ENCODE results near the gene TELO2.

The TELO2 gene

DNA sequence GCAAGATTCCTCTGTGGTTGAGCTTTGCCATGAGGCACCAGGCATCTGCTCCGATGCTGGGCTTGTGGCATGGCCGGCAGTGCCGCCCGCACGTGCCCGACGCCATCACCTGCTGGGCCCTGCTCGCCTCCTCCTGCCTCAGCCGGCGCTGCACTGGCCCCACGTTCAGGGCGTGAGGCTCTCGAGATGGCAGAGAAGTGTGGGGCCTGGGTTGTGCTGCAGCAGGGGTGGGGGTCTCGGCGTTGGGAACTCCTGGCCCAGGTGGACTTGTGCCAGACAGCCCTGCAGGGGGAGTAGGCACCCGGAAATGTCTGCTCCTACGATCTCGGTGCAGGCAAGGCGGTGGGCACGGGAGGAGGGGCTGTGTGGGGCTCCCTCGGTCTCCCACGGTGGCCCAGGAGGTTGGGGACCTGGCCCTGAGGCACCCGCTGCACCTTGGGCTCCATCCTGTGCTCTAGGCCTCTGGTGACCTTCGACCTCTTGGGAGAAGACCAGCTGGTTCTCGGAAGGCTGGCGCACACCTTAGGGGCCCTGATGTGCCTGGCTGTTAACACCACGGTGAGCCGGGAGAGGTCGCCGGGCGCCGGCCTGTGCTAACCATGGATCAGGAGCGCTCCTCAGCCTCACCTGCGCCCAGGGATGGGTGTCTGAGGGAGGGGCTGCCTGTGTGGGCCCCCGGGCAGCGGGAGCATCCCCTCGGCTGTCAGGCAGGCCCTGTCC, 13.5 kb downstream of the TELO2 start:
- Mint-ChIP-seq H3K27ac (no peak overlapping the region), H3K4me3 (no peak overlapping the region), H3K9me3 (no peaks in the 10 kb centered on the region)

DNA sequence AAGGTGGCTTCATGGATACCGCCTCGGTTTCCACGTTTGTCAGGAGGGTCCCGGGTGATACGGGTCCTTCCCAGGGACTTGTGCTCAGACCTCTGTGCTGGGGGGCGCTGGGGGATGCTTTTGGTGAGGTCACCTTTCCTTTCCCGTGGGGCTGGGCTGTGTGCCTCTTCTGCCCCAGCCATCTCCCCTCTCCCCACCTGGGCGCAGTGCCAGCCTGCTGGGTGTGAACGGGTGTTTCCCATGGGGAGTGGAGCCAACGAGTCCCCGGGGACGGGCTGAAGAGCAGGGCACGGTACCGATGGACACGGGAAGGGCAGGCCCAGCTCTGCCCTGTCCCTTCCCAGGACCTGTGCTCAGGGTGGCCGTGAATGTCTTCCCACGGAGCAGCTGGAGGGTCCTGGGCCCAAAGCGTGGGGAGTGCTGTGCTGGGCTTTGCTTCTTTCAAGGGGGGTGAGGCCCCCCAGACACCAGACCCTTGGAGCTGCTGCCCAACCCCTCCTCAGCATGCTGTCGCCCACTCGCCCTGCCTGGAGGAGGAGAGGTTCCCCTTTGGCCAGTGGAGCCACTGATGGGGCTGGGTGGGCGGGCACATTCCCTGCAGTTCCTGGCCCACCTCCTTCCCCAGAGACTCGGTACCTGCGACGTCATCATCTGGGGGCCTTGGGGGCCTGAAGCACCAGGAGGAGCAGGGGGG, 15.5 kb downstream of the TELO2 start:
- Mint-ChIP-seq H3K27ac (no peak overlapping the region), H3K27me3 (ENCODE audit: low read depth) (no peaks in the 10 kb centered on the region), H3K36me3 (ENCODE audit: low read depth) (peaks cover 10% of the 10 kb centered on the region), H3K9me3 (no peaks in the 10 kb centered on the region), H3K4me3 (no peak overlapping the region), H3K4me1 (ENCODE audit: low read depth) (no peaks in the 10 kb centered on the region)

More for the DNA sequence above, 13.5 kb downstream of the TELO2 start:
- H3K27me3 Mint-ChIP-seq (ENCODE audit: low read depth) = no peaks in the 10 kb centered on the region
- peaks cover 9% of the 10 kb centered on the region for H3K36me3 Mint-ChIP-seq (ENCODE audit: low read depth)
- H3K4me1 Mint-ChIP-seq (ENCODE audit: low read depth) = no peaks in the 10 kb centered on the region

DNA sequence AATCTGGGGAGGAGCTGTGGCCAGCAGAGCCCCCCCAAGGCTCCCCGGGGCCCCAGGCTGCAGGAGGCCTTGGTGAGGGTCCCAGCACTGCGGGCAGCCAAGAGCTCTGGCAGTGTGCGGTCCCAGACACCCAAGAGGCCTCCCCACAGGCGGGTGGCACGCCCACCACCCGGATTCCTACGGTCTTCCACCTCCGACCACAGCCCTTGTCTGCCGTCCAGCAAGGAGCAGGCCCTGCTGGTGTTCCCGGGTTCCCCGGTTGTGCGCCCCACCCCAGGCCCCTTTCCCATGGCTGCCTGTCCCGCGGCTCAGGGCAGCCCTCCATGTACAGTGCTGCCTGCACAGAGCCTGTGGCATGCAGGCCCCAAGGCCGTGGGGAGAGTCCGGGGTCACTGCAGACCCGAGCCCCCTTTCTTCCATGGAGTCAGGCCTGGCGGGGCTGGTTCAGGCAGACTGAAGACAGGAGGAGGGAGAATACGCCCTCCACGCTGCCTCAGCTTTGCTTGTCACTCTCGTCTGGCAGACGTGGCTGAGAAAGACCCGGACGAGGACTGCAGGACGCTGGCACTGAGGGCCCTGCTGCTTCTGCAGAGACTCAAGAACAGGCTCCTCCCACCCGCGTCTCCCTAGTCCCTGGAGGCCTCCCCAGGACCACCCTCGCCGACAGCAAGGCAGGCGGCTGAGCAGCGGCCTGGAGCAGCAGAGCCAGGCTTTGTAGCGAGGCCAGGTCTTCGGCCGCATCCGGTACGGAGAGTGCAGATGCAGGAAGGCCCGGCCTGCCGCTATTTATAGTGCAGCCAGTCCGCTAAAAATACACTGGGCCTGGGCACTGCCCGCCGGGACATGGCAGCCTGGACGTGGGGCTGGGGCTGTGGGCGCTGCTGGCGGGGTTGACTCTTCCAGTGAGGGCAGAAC, 16.4 kb downstream of the TELO2 start:
- H3K4me3 Mint-ChIP-seq = no peak overlapping the region
- no peaks in the 10 kb centered on the region for H3K4me1 Mint-ChIP-seq (ENCODE audit: low read depth)
- no peaks in the 10 kb centered on the region for H3K9me3 Mint-ChIP-seq
- no peaks in the 10 kb centered on the region for H3K27me3 Mint-ChIP-seq (ENCODE audit: low read depth)
- H3K36me3 Mint-ChIP-seq (ENCODE audit: low read depth) = peaks cover 10% of the 10 kb centered on the region
- no peak overlapping the region for H3K27ac Mint-ChIP-seq

DNA sequence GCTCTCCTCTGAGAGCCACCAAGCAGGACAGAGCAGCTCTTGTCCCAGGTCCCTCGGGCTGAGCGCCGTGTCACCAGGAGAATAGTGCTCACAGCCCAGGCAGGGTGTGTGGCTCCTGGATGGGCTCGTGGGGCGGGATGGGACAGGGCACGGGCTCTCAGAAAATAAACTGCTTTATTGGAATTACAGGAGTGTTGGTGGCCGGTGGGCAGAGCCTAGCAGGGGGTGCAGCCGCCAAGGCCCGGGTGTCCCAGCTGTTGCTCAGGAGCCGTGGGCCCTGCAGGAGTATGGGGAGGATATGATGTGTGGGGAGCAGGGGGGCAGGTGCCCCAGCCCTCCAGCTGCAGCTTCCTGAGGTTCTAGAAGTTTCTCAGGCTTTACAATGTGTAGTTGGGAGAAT, 17.1 kb downstream of the TELO2 start:
- H3K27me3 Mint-ChIP-seq (ENCODE audit: low read depth) = no peaks in the 10 kb centered on the region
- H3K4me1 Mint-ChIP-seq (ENCODE audit: low read depth) = no peaks in the 10 kb centered on the region
- no peak overlapping the region for H3K4me3 Mint-ChIP-seq
- peaks cover 10% of the 10 kb centered on the region for H3K36me3 Mint-ChIP-seq (ENCODE audit: low read depth)
- H3K9me3 Mint-ChIP-seq = no peaks in the 10 kb centered on the region
- no peak overlapping the region for H3K27ac Mint-ChIP-seq

DNA sequence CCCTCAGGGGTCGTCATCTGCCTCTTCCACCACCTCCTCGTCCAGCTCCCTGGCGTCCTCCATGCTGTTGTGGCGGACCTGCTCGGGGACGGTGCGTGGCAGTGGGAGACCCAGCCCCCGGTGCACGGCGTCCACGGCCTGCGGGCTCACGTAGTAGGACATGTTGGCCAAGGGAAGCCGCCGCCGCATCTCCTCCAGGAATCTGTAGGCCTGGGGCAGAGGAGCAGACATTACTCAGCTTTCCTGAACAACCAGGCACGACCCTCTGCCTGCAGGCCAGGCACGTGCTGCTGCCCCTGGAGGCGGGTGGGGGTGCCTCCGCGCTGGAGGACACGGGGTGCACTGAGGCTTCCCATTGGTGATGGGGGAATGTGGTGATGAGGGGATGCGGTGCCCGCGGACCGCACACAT, 17.8 kb downstream of the TELO2 start:
- Mint-ChIP-seq H3K4me3 (no peak overlapping the region), H3K9me3 (no peaks in the 10 kb centered on the region), H3K27ac (no peak overlapping the region), H3K4me1 (ENCODE audit: low read depth) (peaks cover 1% of the 10 kb centered on the region), H3K36me3 (ENCODE audit: low read depth) (peaks cover 10% of the 10 kb centered on the region), H3K27me3 (ENCODE audit: low read depth) (no peaks in the 10 kb centered on the region)

DNA sequence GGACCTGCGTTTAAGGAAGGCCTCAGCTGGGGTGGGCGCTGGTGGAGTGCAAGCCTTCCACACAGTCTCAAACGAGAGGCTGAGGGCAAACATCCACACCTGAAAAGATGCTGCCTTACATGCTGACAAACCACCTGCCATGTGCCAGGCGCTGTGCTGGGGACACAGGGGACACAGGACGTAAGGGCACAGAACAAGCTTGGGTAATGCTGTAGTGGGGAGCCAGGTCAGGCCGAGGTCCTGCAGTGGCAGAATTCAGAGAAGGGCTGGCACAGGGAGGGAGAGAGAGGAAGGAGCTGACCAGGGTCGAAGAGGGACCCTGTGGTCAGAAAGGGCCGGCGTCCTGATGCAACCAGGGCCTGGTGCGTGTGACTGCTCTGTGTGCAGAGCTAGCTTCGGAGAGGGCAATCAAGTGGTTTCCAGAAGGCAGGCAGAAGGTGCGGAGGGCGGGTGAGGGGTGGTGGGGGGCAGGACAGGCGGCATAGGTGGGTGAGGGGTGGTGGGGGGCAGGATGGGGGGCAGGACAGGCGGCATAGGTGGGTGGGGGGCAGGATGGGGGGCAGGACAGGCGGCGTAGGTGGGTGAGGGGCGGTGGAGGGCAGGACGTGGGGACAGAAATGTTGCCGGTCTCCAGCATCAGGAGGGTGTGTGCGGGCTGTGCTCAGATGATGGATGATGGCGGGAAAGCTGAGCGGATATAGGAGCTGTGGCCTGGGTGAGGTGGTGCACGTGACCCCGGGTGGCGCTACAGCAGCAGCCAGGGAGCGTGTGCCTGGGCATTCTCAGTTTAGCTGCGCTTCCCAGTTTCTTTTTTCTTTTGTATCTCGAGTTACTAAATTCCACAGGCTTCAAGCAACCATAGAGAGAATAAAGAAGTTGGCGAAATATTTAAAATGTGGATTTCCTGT, 18.8 kb downstream of the TELO2 start:
- Mint-ChIP-seq H3K27me3 (ENCODE audit: low read depth) (no peaks in the 10 kb centered on the region), H3K4me1 (ENCODE audit: low read depth) (peaks cover 1% of the 10 kb centered on the region), H3K9me3 (no peaks in the 10 kb centered on the region), H3K27ac (peak overlapping the region; percentile 64), H3K36me3 (ENCODE audit: low read depth) (peaks cover 10% of the 10 kb centered on the region), H3K4me3 (no peak overlapping the region)

DNA sequence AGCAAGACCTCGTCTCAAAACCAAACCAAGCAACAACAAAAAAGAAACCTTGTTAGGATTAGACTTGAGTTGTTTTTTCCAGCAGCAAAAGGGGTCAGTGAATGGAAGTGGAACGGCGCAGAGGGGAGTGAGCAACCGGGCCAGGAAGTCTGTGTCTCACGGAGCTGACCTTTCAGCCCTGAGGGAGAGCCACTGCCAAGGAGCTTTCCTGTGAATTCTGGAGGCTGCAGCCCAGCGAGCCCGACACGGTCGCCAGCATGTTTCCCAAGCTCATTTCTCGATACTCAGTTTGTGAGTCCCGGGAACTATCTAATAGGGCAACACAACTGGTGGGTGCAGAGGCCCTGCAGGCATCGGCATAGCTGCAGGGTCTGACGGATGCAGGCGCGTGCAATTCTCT, 19.6 kb downstream of the TELO2 start:
- Mint-ChIP-seq H3K27me3 (ENCODE audit: low read depth) (no peaks in the 10 kb centered on the region), H3K4me1 (ENCODE audit: low read depth) (peaks cover 1% of the 10 kb centered on the region), H3K4me3 (no peak overlapping the region), H3K36me3 (ENCODE audit: low read depth) (peaks cover 8% of the 10 kb centered on the region), H3K27ac (no peak overlapping the region), H3K9me3 (no peaks in the 10 kb centered on the region)

DNA sequence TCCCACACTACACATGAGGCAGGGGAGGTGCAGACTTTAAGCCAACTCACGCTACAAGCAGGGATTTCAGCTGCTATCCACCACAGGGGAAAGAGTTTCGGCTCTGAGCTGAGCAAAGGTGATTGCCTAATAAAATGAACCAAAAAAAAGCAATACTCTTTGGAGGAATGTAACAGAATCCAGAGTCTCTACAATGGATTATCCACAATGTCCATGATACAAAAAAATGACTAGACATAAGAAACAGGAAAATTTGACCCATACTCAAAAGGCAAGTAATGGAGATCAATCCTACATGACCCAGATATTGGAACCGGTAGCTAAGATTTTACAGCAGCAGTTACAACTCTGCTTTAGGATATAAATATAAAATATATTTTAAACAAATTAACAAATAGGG, 21.3 kb downstream of the TELO2 start:
- no peak overlapping the region for H3K27ac Mint-ChIP-seq
- no peaks in the 10 kb centered on the region for H3K27me3 Mint-ChIP-seq (ENCODE audit: low read depth)
- H3K4me1 Mint-ChIP-seq (ENCODE audit: low read depth) = peaks cover 1% of the 10 kb centered on the region
- H3K36me3 Mint-ChIP-seq (ENCODE audit: low read depth) = peaks cover 8% of the 10 kb centered on the region
- no peaks in the 10 kb centered on the region for H3K9me3 Mint-ChIP-seq
- no peak overlapping the region for H3K4me3 Mint-ChIP-seq

DNA sequence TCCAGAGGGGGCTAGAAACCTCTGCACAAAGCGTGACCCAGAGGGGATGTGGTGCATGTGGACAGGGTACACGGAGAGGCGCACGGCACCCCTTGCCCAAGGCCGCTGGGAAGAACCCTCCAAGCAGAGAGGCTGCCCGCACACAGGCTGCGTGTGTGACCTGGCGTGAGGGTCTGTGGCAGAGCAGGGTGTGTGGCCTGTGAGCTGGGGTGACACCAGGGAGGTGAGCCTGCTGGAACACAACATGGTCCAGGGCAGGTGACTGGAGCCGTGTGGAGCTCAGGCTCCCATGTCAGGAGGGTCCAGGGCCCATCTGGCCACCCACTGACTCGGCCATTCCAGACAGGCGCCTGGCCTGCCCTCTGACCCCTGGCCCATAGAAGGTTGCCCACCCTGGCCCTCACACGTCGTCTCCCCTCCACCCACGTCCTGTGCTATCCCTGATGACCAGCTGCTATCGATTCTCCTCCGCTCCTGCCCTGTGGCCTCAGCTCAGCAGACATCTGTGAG, 25.5 kb downstream of the TELO2 start:
- Mint-ChIP-seq H3K9me3 (no peaks in the 10 kb centered on the region), H3K27me3 (ENCODE audit: low read depth) (no peaks in the 10 kb centered on the region), H3K27ac (no peak overlapping the region), H3K4me3 (no peak overlapping the region), H3K36me3 (ENCODE audit: low read depth) (no peaks in the 10 kb centered on the region), H3K4me1 (ENCODE audit: low read depth) (peaks cover 1% of the 10 kb centered on the region)

DNA sequence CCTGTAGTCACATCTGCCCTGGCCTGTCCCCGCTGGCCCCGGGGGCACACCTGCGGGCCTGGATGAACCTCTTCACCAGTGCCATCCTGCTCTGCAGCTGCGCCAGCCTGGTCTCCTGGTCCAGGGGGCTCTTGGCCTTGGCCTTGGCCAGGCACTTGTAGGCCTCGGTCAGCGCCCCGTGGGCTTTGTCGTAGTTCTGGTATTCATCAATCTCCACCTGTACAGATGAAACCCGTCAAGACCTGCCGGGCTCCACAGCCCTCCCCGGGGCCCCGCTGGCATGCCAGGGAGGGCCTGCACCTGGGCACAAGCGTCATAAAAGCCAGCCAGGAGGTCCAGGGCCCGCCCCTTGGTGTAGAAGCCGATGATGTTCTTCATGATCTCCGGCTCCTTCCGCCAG, 26.7 kb downstream of the TELO2 start:
- Mint-ChIP-seq H3K4me3 (no peak overlapping the region), H3K9me3 (no peaks in the 10 kb centered on the region), H3K4me1 (ENCODE audit: low read depth) (peaks cover 1% of the 10 kb centered on the region), H3K27ac (no peak overlapping the region), H3K36me3 (ENCODE audit: low read depth) (no peaks in the 10 kb centered on the region), H3K27me3 (ENCODE audit: low read depth) (no peaks in the 10 kb centered on the region)

DNA sequence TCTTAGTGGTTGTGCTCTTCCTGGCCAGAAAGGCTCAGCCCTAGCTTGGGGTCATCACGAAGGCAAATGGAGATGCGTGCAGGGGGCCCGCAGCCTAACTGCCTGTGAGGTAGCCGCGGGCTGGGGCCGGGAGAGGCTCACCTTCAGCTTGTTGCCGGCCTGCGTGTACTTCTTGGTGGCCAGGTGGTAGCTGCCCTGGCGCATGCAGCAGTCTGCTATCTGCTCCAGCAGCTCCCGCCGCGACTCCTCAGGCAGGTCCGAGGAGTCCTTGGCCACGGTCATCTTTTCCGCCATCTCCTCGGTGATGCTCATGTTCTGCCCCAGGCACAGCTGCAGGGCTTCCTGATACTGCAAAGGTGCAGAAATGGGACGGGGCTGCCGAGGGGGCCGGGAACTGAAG, 27.3 kb downstream of the TELO2 start:
- Mint-ChIP-seq H3K36me3 (ENCODE audit: low read depth) (no peaks in the 10 kb centered on the region), H3K27ac (no peak overlapping the region), H3K4me3 (no peak overlapping the region), H3K27me3 (ENCODE audit: low read depth) (no peaks in the 10 kb centered on the region), H3K9me3 (no peaks in the 10 kb centered on the region), H3K4me1 (ENCODE audit: low read depth) (peaks cover 1% of the 10 kb centered on the region)

DNA sequence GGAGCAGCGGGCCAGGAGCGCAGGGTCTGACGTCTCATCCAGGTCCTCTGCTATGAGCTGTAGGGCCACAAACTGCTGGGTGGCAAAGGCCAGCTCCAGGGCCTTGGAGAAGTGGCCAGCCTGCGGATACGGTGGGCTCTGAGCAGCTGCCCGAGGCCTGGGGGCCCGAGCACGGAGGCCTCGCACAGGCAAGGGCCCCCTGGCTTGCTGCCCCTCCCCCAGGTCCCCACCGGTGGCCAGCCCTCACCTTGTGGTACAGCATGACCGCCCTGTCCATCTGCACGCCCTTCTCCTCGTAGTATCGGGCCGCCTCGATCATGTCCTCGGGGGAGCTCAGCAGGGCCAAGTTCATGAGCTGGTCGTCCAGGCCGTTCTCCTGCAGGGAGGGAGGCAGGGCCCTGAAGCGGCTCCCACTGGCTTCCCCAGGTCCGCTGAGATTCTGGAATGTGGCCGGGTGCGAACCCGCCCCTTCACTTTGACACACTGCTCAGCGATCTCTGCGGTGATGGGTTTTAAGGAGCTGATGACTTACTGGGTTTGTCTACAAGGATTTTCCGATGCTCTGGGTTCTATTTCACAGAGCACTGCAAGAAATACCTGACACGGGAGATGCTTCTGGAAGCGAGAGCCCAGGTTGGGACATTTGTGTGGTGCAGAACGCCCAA, 30.6 kb downstream of the TELO2 start:
- no peak overlapping the region for H3K27ac Mint-ChIP-seq
- peaks cover 9% of the 10 kb centered on the region for H3K4me1 Mint-ChIP-seq (ENCODE audit: low read depth)
- no peak overlapping the region for H3K4me3 Mint-ChIP-seq
- no peaks in the 10 kb centered on the region for H3K36me3 Mint-ChIP-seq (ENCODE audit: low read depth)
- no peaks in the 10 kb centered on the region for H3K9me3 Mint-ChIP-seq
- H3K27me3 Mint-ChIP-seq (ENCODE audit: low read depth) = no peaks in the 10 kb centered on the region

DNA sequence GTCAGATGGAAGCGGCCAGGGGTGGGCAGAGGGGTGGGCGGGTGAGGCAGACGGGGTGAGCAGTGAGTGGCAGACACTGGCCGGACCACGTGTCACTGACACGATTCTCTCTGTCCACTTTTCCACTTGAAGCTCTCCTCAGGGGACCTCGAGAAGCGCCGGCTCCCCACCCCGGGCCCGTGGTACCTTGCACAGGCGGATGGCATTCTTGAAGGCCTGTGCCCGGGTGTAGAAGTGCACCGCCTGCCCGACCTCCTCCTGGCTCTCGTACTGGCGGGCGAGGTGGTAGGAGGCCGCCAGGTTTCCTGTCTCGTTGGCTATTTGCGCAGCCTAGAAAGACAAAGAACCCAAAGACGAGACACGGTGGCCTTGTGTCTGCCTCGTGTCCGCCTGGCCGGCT, 31.2 kb downstream of the TELO2 start:
- H3K27ac Mint-ChIP-seq = no peak overlapping the region
- H3K4me3 Mint-ChIP-seq = no peak overlapping the region
- no peaks in the 10 kb centered on the region for H3K9me3 Mint-ChIP-seq
- H3K27me3 Mint-ChIP-seq (ENCODE audit: low read depth) = no peaks in the 10 kb centered on the region
- peaks cover 9% of the 10 kb centered on the region for H3K4me1 Mint-ChIP-seq (ENCODE audit: low read depth)
- H3K36me3 Mint-ChIP-seq (ENCODE audit: low read depth) = no peaks in the 10 kb centered on the region

Data from T-helper 1 cell treated with Interleukin-12 subunit alpha and Interleukin-12 subunit beta and Interleukin-4 antibody, amounts not matched to agents 30 μg/mL and 1 μg/mL, for 36 hours (primary cell).